Embryonic facial prominence (tissue), 1 donor: ENCODE data around the gene BIRC7.

Experiments
- DNase-seq: peaks from one replicate; pipeline ENCODE4 v3.0.0-alpha.2; 2016; ENCODE audit errors: extremely low spot score

The BIRC7 gene

GRCh38 chr20:63264519-63264918, 28.8 kb downstream of the BIRC7 start:
- no peak for DNase-seq

DNA sequence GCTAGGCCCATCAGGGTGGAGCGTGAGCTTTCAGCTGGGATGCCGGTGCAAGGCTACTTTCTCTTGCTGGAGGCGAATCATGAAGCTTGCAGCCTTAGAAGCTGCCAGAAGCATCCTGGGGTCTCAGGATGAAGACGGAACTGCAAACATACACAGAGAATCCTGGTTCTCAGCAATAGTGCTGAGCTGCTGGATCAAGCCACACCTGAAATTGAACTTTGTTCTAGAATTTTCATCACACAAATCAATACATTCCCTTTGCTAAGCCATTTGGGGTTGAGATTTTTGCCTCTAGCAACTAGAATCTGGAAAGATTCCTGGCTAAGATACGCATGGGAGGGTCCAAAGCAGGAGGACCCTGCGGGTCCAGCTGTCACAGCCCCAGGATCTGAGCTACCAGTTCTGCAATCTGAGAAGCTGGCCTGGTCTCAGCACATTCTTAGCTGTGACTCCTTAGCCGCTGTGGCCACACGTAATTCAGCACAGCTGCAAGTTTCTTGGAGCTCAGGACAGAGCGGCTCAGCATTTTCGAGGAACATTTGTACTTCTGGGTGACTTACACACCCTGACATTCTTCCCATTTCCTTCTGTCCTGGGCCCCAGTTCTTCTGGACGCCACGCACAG, 30.3 kb downstream of the BIRC7 start:
- DNase-seq = no peak

GRCh38 chr20:63267691-63268090, 32.0 kb downstream of the BIRC7 start:
- DNase-seq = no peak

GRCh38 chr20:63268256-63268655, 32.6 kb downstream of the BIRC7 start:
- DNase-seq = no peak

DNA sequence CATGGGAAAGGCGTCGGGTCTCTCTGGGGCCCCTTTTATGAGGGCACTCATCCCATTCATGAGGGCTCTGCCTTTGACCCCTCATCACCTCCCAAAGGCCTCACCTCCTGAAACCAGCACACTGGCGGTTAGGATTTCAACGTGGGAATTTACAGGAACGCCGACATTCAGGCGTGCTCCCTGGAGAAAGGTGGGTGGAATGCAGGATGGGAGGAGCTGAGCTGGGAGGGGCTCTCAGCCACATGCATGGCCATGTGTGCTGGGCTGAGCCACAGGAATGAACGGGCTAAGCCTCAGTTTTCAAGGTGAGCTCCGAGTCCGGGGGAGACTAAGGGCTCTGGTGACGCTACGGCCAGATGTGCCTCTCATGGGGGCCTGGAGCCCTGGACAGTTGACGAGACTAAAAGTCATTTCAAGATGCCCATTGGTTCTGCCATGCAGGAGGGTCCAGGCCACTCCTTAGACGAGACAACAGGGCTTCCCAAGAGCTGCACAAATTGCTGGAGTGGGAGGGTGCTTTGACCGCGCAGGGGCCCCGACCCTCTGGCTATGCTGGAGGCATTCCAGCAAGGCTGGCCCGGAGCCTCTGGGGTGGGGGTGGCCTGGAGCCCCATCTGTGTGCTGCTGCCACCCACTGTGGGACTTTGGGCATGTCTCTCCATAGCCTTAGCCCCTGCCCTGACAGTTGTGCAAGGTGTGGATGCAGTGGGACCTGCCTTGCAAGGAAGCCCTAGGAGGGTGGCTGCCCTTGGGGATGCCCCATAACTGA, 33.1 kb downstream of the BIRC7 start:
- no peak for DNase-seq

DNA sequence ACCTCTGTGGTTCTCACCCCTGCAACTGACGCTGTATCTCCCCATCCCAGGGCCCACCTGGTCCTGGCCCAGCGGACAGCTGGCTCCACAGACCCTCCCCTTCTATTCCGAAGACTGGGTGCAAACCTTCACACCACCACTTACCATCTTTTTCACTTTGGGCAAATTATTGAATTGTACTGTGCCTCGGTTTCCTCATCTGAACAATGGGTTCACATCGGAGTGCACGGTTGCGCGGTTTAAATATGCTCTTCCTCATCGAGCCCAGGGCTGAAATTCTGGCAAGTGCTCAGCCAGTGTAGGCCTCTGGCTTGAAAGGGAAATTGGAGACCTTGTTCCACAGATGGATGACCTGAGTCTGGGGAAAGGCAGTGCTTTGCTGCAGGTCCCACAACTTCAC, 34.0 kb downstream of the BIRC7 start:
- DNase-seq = no peak

DNA sequence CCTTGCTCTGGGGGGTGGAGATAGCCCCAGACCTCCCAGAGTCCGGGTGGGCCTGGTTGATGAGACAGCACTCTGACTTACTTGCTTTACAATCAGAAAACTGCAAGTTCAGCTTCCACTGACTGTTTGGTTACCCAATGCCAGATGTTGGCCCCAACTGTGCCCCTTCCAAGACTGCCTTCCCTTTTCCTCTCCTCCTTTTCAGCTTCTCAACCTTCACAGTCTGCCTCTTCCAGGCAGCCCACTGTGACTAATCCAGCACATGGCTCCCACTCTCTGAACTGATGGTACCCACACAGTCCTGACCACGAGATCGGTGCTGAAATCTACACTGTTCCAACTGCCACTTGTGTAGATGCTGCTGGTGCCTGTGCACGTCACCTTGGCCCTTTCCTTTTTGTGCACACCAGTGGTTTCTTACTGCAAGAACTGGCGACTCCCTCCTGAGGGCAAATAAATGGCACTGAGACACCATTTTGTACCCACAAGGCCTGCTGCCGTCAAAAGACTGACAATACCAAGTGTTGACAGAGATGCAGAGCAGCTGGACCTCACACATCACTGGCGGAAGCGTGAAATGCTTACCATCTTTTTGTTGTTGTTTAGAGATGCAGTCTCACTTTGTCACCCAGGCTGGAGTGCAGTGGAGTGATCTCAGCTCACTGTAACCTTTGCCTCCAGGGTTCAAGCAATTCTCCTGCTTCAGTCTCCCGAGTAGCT, 35.1 kb downstream of the BIRC7 start:
- no peak for DNase-seq

DNA sequence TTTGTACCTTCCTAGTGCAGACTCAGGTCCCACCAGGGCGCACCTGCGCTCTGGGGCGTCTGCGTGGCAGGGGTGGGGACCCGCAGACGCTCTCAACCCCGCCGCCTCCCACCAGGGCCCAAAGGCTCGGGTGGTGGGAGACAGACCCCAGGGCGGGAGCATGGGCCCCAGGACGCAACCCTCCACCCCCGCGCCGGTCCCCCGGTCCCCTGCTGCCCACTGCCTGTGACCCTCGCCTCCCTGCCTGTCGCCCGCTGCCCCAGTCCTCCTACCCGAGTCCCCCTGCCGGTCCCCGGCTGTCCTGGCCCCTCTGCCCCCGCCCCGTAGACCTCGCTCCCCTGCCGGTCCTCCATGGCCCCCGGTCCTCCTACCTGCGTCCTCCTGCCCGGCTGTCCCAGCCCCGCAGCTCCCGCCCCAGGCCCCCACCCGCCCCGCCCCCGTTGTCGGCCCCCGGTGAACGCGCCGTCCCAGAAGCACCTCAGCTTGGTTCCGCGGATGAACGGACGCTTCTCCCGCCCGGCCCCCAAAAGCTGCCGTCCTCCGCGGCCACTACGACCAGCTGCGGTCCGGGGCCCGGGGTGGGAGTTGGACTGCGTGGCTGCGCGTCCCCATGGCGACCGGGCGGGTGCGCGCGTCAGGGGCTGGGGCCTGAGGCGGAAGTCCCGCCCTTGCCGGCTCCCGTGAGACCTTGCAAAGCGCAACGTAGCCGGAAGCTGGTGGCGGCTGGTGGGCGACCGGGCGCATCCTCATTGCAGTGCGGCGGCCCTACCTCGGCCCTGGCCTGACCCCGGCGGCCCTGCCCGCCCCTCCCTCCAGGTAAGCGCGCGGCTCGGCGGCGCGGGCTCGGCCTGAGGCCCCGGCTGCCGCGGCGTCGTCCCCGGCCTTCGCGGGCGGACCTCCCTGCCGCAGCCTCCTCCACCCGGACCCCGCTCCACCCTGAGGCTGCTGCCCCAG, 36.7 kb downstream of the BIRC7 start, which contains the start of gene ARFGAP1:
Gene ARFGAP1 (plus strand): TSS at position 709 of the 954 bp plus-strand sequence. CDS start 2,768 bp downstream, outside the sequence.
- DNase-seq = peak; percentile 74

- no peak for DNase-seq
Observed at GRCh38 chr20:63273059-63273579, 37.4 kb downstream of the BIRC7 start.

DNA sequence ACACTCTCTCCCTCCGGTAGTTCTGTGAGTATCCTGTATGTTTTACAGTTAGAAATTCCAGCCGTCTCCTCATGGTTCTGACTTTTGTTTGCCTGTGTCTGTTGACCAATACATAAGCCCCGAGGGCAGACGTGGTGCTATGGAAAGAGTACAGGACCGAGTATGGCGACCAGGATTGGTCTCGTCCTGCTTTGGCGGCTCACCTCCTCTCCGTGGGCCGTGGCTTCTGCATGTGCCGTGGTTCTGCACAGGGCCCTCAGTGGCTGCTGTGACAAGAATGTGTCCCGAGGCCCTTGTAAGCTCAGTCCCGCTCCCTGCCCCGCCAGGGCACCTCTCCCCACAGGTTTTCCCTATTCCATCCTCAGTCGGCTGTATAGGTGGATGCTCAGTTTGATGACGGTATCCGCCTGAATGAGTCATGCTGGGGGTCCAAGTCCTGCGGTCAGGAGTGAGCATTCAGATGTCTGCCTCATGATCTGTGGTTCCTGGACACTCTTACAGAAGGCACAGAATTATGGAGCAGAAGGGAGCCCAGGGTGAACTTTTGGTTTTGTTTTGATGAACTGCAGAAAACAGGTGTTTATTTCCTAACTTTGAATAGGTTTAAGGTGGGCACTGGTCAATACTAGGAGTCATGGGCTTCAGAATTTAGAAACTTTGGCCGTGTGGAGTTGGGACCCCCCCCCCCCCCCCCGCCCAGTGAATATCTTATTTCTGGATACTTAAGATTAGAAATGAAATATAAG, 38.1 kb downstream of the BIRC7 start:
- no peak for DNase-seq

DNA sequence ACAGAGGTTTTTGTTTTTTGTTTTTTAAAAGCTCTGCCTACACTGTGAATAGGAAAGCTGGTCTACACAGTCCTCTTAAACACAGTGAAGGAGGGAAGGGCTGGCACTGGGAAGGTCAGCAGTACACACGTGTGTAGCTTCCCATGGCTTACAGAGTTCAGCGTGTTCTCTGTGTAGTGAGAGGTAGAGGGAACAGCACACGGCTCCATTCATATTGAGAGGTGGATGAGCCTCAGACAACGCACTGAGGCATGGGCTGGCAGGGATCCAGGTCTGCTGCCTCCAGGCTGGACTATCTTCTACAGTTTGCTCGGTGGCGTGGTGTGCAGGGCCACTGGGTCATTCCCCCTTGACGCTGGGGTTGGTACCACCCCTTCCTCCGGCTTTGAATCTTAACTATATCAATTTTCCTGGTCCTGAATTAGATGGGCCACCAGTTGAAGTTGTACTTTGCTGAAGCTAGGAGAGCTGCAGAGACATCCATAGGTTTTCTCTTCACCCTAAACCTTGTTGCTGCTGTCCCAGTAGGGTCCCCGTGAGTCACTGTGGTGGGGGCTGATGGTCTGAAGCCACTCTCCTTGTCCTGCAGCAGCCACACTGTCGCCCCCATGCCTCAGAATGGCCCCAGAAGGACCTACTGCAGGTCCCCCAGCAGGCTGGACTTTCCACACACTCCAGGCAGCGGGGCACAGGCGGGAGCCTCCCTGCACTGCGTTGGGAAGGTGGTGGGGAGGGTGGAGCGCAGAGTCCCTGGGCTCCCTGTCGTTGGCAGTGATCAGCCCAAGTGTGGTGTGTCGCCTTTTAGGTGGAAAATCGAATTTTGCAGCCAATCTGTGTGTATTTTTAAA, 38.9 kb downstream of the BIRC7 start:
- DNase-seq = no peak

DNA sequence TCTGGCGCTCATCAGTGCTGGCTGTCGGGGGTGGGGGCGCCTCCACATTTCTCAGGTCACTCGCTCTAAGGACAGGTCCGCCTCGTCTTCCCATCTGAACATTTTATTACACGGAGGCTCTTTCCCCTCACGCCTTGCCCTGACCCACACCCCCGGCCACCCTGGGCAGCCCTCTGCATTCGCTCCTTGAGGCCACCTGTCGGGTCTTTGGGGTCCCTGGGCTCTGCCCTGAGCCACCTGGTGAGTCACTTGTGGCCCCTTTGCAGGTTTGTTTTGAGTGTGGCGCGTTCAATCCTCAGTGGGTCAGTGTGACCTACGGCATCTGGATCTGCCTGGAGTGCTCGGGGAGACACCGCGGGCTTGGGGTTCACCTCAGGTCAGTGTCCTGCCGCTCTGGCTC, 40.1 kb downstream of the BIRC7 start:
- no peak for DNase-seq

- DNase-seq = no peak
Observed at GRCh38 chr20:63276956-63277355, 41.3 kb downstream of the BIRC7 start.

DNA sequence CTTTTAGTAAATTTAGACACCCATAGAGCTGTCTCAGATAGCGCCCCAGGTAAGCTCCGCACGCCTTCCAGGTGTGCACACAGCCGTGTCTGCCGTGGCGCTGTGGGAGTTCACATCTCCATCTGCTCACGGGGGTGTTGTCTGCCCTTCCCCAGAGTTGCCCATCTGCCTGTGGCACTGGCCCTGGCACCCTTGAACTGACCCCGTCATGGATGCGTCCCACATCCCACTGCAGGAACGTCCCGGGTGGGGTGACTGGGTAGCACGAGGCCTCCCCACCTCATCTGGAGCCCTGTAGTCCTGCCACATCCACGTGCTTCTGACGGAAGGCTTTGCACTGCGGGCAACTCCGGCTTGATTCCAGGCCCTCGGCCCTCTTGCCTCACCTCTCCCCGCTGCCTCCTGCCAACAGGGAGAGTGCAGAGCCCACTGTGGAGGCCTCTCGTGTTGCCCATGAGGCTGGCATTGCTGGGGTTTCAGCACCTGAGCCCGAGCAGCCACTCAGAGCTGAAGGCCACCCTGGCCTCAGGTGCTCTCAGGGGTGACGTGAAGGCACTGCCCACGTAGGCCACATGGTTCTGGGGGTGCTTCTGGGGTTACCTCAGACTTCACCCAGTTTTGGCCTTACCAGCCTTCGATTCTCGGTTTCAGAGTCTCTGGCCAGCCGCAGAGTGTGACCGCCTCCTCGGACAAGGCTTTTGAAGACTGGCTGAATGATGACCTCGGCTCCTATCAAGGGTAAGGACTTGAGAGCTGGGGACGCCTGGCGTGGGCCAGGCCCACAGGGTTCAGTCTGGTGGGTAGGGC, 42.0 kb downstream of the BIRC7 start:
- DNase-seq = no peak

GRCh38 chr20:63278661-63279060, 43.0 kb downstream of the BIRC7 start:
- DNase-seq = no peak

DNA sequence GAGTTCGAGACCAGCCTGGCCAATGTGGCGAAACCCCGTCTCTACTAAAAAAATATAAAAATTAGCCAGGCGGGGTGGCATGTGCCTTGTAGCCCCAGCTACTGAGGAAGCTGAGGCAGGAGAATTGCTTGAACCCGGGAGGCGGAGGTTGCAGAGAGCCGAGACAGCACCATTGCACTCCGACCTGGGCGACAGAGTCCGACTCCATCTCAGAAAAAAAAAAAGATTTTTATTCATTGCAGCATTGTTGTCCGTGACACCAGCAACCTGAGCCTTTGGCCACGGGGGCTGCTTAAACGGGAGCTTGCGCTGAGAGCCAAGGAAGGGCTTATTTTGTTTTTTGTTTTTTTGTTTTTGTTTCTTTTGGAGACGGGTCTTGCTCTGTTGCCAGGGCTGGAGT, 44.2 kb downstream of the BIRC7 start:
- DNase-seq = no peak

- no peak for DNase-seq
Observed at GRCh38 chr20:63280371-63280770, 44.7 kb downstream of the BIRC7 start.

GRCh38 chr20:63280929-63281545, 45.3 kb downstream of the BIRC7 start:
- DNase-seq = no peak
